HepG2 (cell line): Measurements from ENCODE around the gene TNFSF15.

ENCODE experiments used
- BCL6 ChIP-seq: IDR thresholded peaks from 2 replicates; pipeline ENCODE4 v1.6.1; 2016; ENCODE audit warnings: missing genetic modification reagents, missing compliant biosample characterization
- EHMT2 ChIP-seq: fragments of 200-600 bp; sonication (generic); IDR thresholded peaks from 2 replicates; pipeline ENCODE4 v1.7.0; 2017; ENCODE audit warnings: antibody characterized with exemption, low read depth, low read length, borderline replicate concordance

DNA sequence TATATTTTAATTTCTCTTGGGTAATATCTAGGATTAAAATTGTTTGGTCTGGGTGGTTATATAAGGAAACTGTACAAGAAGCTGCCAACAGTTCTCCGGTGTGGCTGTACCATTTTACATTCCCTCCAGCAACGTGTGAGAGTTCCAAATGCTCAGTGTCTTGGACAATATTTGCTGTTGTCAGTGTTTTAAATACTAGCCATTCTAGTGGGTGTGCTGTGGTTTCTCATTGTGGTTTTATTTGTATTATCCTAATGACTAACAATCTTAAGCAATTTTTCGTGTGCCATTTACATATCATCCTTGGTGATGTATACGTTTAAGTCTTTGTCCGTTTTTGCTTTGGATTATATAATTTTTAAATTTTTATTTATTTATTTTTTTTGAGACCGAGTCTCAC is 34.0 kb downstream of the TNFSF15 start:
- TF ChIP-seq EHMT2, result no peak
- TF ChIP-seq BCL6 (CRISPR knock-in tag), result no peak
